HG03469 (cell line): Measurements from ENCODE around the gene SLC44A3.

Experiments
- ATAC-seq: cut with Tn5 transposase; IDR thresholded peaks from one replicate; pipeline ENCODE4 v1.9.1; 2021; ENCODE audit warnings: mild to moderate bottlenecking, moderate library complexity, moderate number of reproducible peaks; ENCODE audit not compliant: unreplicated experiment

SLC44A3 gene, protein sequence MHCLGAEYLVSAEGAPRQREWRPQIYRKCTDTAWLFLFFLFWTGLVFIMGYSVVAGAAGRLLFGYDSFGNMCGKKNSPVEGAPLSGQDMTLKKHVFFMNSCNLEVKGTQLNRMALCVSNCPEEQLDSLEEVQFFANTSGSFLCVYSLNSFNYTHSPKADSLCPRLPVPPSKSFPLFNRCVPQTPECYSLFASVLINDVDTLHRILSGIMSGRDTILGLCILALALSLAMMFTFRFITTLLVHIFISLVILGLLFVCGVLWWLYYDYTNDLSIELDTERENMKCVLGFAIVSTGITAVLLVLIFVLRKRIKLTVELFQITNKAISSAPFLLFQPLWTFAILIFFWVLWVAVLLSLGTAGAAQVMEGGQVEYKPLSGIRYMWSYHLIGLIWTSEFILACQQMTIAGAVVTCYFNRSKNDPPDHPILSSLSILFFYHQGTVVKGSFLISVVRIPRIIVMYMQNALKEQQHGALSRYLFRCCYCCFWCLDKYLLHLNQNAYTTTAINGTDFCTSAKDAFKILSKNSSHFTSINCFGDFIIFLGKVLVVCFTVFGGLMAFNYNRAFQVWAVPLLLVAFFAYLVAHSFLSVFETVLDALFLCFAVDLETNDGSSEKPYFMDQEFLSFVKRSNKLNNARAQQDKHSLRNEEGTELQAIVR

DNA sequence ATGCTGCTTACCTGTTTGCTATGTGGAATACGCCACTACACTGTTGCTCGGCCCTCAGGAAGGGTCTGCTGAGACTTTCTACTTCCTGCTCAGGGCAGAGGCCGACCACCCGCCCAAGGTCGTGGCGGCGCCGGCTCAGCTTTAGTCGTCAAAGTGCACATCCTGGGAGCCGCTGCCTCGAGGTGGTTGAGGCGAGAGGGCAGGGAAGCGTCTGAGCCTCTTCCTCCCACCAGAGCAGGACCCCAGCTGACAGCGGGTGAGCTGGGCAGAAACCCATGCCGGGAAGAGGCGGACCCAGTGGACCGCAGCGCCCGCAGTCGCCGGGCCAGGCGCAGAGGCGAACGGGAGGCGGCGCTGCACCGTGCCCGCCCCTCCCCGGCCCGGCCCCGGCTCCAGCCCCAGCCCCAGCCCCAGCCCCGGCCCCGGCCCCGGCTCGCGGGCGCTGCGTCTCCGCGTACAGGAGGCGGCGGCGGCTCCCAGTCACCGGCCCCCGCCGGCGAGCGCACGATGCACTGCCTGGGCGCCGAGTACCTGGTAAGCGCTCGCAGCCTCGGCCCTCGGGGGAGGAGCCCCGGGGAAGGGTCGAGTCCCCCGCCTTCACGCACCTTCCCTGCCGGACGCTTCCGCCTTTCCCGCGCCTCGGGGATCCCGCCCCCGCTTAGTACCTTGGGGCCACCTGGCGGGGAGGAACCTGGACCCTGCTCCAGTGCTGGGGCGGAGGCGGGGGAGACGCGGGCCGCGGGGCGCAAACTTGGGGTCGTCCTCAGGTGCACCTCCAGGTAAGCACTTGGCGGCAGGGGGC lies at the start of gene SLC44A3:
Gene SLC44A3, plus strand, starts transcription at position 413 of the 802 bp plus-strand sequence. Its CDS starts 95 bp downstream, at position 508.
- no peak for ATAC-seq

DNA sequence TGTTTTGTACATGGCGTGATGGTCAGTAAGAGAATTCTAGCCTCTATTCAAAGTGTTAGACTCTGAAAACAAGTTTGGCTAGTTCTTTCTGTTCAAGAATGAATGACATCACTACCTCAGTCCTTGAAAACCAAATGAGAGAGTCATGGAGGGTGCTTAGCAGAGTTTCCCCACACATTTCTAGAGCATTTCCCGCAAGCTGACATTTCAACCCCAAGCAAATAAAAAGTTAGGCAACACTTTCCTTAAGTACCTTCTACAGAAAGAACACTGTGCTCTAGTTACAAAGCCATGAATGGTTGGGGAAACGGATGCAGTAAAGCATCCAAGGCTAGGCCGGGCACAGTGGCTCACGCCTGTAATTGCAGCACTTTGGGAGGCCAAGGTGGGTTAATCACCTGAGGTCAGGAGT lies 47.9 kb upstream of the SLC44A3 start:
- no peak for ATAC-seq

DNA sequence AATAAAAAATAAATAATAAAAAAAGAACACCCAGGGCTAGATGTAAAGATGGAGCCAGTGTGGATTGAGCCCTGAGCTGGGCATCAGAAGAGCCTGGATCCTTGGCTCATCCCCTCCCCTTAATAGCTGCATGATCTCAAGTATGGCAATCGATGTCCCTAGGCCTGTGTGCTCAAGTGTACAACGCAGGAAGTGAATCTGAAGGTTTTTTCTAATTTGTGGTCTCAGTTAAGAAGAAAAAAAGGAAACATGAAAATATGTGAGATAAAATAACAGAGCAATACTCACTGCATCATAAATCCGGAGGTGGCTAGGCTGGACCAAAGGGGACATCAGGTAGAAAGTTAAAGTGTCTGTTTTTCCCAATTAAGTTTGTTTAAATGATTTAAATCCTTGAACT lies 47.3 kb upstream of the SLC44A3 start:
- no peak for ATAC-seq

DNA sequence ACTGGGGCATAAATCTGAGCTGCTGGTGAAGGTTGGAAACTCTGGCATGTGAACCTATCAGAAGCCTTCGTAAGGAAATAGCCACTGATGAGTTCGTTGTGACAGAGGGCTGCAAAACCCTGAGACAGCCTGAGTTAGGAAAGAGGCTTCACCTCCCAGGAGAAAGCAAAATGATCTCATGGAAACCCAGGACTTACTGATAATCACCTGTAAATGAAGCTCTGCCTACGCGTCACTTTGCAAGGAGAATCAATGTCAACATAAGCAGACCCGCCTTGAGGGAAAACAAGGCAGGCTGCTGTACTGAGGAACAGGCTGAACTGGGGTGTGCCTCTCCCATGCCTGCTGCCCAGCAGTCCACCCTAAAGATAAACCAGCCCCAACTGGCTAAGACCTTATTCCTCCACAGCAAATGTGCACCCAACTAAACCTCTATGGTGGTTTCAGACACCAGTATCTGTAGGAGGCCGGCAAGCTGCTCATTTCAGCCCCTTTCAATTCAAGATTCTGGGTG lies 46.8 kb upstream of the SLC44A3 start:
- no peak for ATAC-seq

DNA sequence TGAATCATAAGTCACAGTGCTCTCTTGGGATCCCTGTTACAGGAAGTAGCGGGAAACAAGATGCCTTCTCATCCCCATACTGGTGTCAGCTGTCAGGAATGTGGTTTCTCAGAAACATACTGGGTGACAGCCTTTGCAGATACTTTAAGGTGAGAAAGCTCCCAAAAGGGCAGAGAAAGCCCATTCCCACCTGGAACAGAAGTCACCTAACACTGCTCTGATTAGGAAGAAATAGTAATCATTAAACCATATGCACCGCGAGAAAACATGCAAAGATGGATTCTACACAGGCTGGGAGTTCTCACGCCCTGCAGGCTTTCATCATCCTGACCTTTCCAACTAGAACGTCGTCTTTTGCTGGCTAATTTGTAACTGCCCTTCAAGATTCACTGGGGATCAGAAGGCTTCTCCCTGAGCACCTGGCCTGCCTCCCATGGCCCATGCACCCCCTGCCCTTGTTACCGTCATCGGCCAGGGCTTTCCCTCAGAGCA lies 46.2 kb upstream of the SLC44A3 start:
- ATAC-seq = no peak

DNA sequence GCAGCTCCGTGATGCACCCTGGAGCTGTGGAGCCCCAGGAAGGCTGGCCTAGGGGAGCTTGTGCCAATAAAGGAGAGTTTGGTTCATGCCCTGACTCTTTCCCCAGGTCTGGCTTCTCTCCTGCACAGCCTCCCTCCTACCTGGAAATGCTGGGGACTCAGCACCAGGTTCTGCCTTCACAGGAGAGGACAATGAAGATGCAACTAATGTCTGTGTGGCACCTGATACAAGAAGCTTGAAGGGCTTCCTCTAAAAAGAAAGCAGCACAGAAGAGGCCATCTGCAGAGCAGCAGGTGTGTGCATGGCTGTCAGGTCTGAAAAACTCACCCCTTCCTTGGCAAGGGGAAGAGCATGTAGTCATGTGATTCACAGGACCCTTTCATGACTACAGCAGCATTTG lies 43.7 kb upstream of the SLC44A3 start:
- no peak for ATAC-seq

DNA sequence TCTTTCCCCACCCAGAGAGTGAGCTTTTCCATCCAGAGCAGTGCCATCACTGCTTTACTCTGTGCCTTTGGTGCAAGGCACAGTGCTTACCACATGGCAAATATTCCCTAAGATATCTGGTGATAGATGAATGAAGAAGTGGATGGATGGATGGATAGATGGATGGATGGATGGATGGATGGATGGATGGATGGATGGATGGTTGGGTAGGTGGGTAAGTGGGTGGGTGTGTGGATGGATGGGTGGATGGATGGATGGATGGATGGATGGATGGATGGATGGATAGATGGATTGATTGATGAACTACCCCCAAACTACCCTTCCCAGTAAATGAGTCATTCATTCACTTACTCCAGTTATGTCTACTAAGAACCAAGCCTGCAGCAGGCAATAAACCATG lies 42.9 kb upstream of the SLC44A3 start:
- no peak for ATAC-seq

DNA sequence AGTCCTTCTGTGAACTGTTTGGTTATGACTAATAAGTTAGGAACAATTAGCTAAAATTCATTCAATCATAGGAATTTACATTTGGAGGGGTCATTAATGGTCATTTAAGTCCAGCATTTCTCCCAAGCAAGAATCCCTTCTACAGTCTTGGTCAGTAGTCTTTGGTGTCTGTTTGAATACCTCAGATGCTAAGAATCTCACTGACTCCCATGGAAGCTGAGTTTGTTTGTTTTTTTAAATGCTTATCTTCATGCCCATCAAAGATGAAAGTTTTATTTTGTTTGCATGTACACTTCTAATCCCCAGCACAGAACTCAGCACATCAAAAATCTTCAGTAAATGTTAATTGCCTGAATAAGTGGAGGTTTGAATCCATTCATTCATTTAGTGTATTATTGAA lies 41.3 kb upstream of the SLC44A3 start:
- no peak for ATAC-seq

DNA sequence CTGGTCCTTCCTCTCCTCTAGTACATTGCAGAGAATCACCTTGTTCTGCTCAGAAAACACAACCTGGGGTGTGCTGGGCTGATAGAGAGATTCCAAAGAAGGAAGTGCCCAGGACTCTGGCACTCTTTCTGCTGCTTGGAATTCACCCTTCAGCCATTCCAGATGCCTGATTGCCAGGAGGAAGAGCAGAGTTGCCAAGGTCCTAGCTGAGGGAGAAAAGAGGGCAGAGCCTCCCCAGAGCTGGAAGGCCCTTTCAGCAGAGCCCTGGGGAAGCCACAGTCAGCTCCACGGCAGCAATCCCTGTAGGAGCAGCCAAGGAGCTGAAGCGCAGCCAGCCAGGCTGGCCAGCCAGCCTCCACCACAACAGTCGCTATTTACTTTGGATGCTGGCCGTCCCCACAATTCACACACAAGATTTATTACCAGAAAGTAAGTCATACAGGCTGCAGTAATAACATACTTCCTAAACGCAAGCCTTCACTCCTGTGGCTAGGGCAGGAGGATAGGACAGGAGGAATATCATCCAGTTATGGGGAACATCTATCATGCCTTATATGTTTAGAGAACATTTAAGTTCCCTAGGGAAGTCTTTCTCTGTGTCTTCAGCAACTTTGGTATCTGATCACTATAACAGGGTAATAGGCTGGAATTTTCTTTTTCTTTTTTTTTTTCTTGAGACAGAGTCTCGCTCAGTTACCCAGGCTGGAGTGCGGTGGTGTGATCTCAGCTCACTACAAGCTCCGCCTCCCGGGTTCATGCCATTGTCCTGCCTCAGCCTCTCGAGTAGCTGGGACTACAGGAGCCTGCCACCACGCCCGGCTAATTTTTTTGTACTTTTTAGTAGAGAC lies 36.6 kb upstream of the SLC44A3 start:
- no peak for ATAC-seq

DNA sequence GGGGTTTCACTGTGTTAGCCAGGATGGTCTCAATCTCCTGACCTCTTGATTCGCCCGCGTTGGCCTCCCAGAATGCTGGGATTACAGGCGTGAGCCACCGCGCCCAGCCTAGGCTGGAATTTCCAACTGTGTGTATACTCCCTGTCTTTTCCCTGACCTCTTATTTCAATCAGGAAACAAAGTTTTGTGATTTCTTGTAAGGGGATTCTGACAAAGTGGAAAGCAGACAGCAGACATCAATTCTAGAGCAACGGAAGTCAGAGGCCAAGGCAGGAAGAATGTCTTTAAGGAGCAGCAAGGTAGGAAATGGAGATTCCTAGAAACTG lies 36.0 kb upstream of the SLC44A3 start:
- no peak for ATAC-seq

DNA sequence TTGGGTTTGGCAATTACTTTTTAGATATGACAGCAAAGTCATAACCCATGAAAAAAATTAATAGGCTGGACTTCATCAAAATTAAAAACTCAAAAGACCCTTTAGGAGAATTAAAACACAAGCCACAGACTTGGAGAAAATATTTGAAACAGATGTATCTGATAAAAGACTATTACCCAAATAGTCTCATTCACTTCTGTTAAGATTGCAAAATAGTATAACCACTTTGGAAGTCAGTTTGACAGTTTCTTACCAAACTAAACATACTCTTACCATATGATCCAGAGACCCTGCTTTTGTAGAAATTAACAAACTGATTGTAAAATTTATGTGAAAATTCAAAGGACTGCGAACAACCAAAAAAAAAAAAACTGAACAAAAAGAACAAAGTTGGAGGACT lies 32.5 kb upstream of the SLC44A3 start:
- ATAC-seq = no peak

DNA sequence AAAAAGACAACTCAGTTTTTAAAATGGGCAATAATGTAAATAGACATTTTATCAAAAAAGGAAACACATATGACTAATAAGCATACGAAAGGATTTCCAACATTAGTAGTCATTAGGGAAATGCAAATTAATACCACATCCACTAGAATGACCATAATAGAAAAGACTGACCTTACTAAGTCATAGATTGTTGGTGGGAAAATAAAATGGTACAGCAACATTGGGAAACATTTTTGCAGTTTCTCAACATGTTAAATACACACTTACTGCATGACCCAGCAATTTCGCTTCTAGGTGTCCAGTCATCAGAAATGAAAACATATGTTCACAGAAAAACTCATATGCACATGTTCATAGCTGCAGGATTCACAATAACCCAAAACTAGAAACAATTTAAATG lies 29.9 kb upstream of the SLC44A3 start:
- ATAC-seq = no peak

DNA sequence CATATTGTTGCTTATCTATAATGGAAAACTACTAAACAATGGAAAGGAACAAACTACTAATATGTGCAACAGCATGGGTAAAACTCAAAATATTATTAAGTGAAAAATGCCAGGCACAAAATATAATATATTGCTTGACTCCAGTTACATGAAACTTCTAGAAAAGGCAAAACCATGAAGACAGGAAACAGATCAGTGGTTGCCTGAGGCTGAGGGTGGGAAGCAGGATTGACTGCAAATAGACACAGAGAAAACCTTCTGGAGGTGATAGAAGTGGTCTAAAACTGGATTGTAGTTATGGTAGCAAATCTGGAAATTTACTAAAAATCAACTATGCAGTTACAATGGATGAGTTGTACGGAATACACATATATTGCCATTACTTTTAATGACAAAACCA lies 29.5 kb upstream of the SLC44A3 start:
- no peak for ATAC-seq

DNA sequence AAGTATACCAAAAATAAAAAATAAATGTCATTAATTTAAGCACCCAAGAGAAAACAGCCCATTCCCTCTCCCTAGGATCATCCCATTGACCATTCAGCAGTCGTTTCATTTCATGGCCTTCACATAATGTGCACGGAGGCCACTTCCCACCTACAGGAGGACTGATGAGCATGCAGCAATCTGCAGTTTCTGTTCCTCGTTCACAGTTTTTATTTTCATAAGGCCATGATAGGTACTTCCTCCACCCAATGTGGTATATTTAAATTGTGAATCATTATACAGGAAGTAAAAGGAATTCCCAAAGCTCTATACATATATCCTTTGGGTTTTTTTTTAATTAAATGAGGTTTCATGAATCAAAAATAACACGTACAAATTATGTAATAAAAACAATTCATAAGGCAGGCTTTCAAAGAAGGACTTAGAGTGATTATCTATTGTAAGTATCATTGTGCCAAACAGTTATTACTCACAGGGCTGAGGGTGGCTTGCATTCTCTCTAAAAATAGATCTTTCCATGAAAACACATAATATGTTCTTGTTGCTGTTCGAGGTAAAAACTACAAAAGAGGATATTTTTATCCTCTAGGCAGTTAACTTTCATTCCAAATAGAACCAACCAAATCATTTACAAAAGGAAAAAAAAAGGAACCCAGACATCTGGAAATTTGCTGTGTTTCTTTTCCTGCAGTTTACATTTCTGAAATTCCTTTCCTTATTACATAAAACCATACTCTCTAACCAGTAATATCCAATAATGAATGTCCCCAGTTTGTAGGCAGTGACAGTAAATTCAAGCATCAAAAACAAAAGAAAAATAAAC lies 27.5 kb upstream of the SLC44A3 start:
- ATAC-seq = peak; percentile 97

DNA sequence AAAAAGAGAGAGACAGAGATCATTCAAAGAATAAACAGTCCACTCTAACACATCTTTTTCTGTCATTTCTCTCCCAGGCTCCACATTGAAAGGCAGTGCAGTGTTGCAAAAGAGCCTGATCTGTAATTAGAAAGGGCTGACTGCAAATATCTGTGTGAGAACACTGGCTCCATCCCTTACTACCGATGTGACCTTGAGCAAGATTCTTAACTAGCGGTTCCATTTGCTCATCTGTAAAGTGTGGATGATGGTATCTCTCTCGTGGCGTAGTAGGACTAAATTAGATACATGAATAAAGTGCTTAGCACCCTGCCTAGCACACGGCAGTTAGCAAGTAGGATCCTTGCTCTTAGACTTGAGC lies 26.9 kb upstream of the SLC44A3 start:
- no peak for ATAC-seq

DNA sequence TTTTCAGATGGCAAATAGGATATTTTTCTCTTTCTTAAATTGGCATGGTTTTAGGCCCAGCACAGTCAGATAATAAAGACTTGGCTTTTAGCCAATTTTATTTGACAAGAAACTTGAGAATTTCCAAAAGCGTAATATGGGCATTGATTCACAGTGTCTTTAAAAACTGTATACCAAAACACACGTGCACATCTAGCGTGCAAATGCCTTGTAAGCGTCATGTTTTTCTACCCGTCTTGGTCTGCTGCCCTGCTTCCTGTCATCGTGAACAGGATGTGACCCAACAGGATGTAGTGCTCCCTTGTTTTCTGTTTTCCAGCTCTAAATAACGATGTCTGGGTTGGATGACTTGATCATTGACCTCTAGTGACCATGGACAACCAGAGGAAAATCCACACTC lies 24.7 kb upstream of the SLC44A3 start:
- peak; percentile 36 for ATAC-seq

DNA sequence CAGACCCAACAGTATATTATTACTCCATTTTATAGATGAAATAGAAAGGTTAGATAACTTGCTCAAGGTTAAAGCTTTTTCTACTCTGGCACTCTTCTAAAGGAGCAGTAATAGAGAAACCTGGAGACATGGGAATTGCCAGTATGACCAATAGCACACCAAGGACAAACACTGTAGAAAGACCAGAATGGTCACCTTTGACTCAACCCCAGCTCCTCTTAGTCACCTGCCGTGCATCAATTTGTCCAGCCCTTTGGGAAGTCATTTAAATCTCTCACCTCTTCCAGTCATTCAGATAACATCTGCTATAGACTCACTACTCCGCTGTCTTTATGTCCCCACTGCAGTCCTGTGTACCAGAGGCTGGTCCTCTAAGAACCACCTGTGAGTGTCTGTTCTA lies 23.9 kb upstream of the SLC44A3 start:
- no peak for ATAC-seq

DNA sequence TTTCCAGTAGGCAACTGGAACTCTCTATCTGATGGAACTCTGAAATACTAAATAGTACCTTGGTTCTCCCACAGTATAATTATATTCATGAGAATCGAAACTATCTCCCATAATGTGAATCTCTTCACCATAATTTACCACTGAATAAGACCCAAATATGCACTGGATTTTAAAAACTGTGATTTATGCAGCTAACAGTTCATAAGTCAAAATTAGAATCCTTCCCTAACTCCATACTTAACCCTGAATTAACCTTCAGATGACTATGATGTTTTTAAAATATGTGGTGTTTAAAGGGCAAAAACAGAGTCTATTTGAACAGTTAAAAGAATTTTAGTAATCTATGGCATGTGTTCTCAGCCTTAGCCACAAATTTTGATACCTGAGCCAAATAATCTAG lies 22.9 kb upstream of the SLC44A3 start:
- no peak for ATAC-seq

DNA sequence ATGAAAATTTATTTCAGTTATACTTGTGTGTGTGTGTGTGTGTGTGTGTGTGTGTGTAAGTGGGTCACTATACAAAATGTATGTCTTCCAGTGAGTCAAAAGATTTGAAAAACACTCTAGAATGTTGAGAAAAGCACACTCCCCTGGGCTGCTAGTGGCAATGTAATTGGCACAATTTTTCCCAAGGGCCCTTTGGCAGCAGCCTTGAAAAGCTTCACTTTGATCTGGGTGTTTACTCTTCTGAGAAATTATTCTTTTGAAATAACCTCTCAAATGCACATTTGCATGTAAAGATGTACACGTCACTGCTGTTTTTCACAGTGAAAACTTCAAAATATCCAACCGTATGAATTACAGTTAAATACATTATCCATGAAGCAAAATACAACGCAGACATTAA lies 22.1 kb upstream of the SLC44A3 start:
- ATAC-seq = no peak

DNA sequence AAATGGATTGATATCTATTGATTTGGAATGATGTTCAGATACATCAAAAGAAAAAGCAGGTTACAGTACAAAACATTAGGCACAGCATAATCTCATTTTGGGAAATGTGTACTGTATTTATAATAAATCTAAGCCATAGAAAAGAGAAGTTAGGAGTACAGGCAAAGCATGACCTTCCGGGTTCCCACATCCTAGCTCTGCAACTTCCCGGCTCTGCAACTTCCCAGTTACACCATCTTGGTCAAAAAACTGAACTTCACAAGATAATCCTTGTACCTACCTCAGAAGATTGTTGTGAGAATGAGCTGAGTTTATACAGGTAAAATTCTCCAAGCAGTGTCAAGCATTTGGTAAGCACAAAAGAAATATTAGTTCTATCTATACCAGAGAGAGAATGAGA lies 21.7 kb upstream of the SLC44A3 start:
- no peak for ATAC-seq
